Activated CD4-positive, alpha-beta T cell treated with anti-CD3 and anti-CD28 coated beads, Interleukin-2, amount 10 ng/mL, durations not matched to agents 24 days and 14 days (primary cell): ENCODE measurements around the gene ANKHD1. TPM values are rescaled to one million over a fixed set of nuclear protein-coding genes. Genes with fewer than 3 reads are reported as not detected.
"Not testable (repeated sequence)": the region's sequence is repeated elsewhere in the genome, so short reads cannot be mapped to it uniquely, and the experiment has no call there.

Experiments
- DNase-seq: peaks from one replicate; pipeline ENCODE4 v3.0.0; 2022
- H3K27ac Mint-ChIP-seq: one replicate; pipeline ENCODE4 v1.8.0; 2022; ENCODE audit warnings: mild to moderate bottlenecking, mixed read lengths
- H3K27me3 Mint-ChIP-seq: one replicate; pipeline ENCODE4 v1.8.0; 2022; ENCODE audit warnings: mixed read lengths
- H3K36me3 Mint-ChIP-seq: one replicate; pipeline ENCODE4 v1.8.0; 2022; ENCODE audit warnings: low read depth, mild to moderate bottlenecking, mixed read lengths
- H3K4me1 Mint-ChIP-seq: one replicate; pipeline ENCODE4 v1.8.0; 2021; ENCODE audit warnings: mixed read lengths
- H3K4me3 Mint-ChIP-seq: one replicate; pipeline ENCODE4 v1.8.0; 2022; ENCODE audit warnings: mild to moderate bottlenecking, moderate library complexity, mixed read lengths
- H3K9me3 Mint-ChIP-seq: one replicate; pipeline ENCODE4 v1.8.0; 2021; ENCODE audit warnings: mixed read lengths
- intact Hi-C: fragments of 100-400 bp; cut with micrococcal nuclease; formaldehyde crosslinking; loops from one replicate; pipeline ENCODE4 v1.15.1; 2023
- total RNA-seq: library from RNA; stranded (reverse); gene quantifications from 2 replicates; pipeline ENCODE4 v1.2.3, GENCODE V29; 2022

The ANKHD1 gene
- total RNA-seq, 1 donor from 2014 or later, result 118 TPM

GRCh38 chr5:140483055-140483454, 81.4 kb downstream of the ANKHD1 start:
- no peaks in the 10 kb centered on the region for H3K27me3 Mint-ChIP-seq
- no peaks in the 10 kb centered on the region for H3K9me3 Mint-ChIP-seq
- H3K4me1 Mint-ChIP-seq, result no peaks in the 10 kb centered on the region
- H3K36me3 Mint-ChIP-seq, result peaks cover 20% of the 10 kb centered on the region
- no peak overlapping the region for H3K4me3 Mint-ChIP-seq
- no peak for DNase-seq
- intact Hi-C loops, result no loop called here
- no peak overlapping the region for H3K27ac Mint-ChIP-seq

- H3K36me3 Mint-ChIP-seq, result peaks cover 25% of the 10 kb centered on the region
- DNase-seq, H3K27me3 Mint-ChIP-seq, intact Hi-C loops, H3K27ac Mint-ChIP-seq, H3K4me3 Mint-ChIP-seq, H3K9me3 Mint-ChIP-seq, H3K4me1 Mint-ChIP-seq: not testable (repeated sequence)
Measured at GRCh38 chr5:140488141-140488540, 86.5 kb downstream of the ANKHD1 start.

- no peaks in the 10 kb centered on the region for H3K9me3 Mint-ChIP-seq
- H3K4me3 Mint-ChIP-seq, result no peak overlapping the region
- intact Hi-C loops, result no loop called here
- no peak for DNase-seq
- no peaks in the 10 kb centered on the region for H3K4me1 Mint-ChIP-seq
- no peak overlapping the region for H3K27ac Mint-ChIP-seq
- no peaks in the 10 kb centered on the region for H3K27me3 Mint-ChIP-seq
- peaks cover 29% of the 10 kb centered on the region for H3K36me3 Mint-ChIP-seq
Measured at GRCh38 chr5:140488914-140489313, 87.3 kb downstream of the ANKHD1 start.

GRCh38 chr5:140497897-140498296, 96.3 kb downstream of the ANKHD1 start:
- intact Hi-C loops, result no loop called here
- Mint-ChIP-seq H3K27ac (no peak overlapping the region), H3K36me3 (peaks cover 29% of the 10 kb centered on the region), H3K4me3 (no peak overlapping the region), H3K4me1 (peaks cover 2% of the 10 kb centered on the region), H3K9me3 (no peaks in the 10 kb centered on the region), H3K27me3 (no peaks in the 10 kb centered on the region)
- no peak for DNase-seq

GRCh38 chr5:140498591-140498990, 97.0 kb downstream of the ANKHD1 start:
- DNase-seq, result no peak
- Mint-ChIP-seq H3K4me3 (no peak overlapping the region), H3K9me3 (no peaks in the 10 kb centered on the region), H3K27me3 (no peaks in the 10 kb centered on the region), H3K36me3 (peaks cover 25% of the 10 kb centered on the region), H3K27ac (no peak overlapping the region), H3K4me1 (peaks cover 2% of the 10 kb centered on the region)
- intact Hi-C loops, result no loop called here

GRCh38 chr5:140502834-140503233, 101.2 kb downstream of the ANKHD1 start:
- Mint-ChIP-seq H3K27ac (no peak overlapping the region), H3K4me1 (peaks cover 2% of the 10 kb centered on the region), H3K4me3 (no peak overlapping the region), H3K27me3 (no peaks in the 10 kb centered on the region), H3K9me3 (no peaks in the 10 kb centered on the region), H3K36me3 (peaks cover 26% of the 10 kb centered on the region)
- DNase-seq, result no peak
- intact Hi-C loops, result no loop called here

GRCh38 chr5:140509898-140510297, 108.3 kb downstream of the ANKHD1 start:
- no peak overlapping the region for H3K27ac Mint-ChIP-seq
- H3K36me3 Mint-ChIP-seq, result peaks cover 63% of the 10 kb centered on the region
- DNase-seq, result no peak
- no peaks in the 10 kb centered on the region for H3K4me1 Mint-ChIP-seq
- intact Hi-C loops, result no loop called here
- no peak overlapping the region for H3K4me3 Mint-ChIP-seq
- no peaks in the 10 kb centered on the region for H3K9me3 Mint-ChIP-seq
- no peaks in the 10 kb centered on the region for H3K27me3 Mint-ChIP-seq

GRCh38 chr5:140513124-140513523, 111.5 kb downstream of the ANKHD1 start:
- H3K9me3 Mint-ChIP-seq, result no peaks in the 10 kb centered on the region
- H3K36me3 Mint-ChIP-seq, result peaks cover 61% of the 10 kb centered on the region
- intact Hi-C loops, result no loop called here
- DNase-seq, result no peak
- no peaks in the 10 kb centered on the region for H3K4me1 Mint-ChIP-seq
- no peaks in the 10 kb centered on the region for H3K27me3 Mint-ChIP-seq
- H3K4me3 Mint-ChIP-seq, result no peak overlapping the region
- H3K27ac Mint-ChIP-seq, result no peak overlapping the region

- peaks cover 37% of the 10 kb centered on the region for H3K36me3 Mint-ChIP-seq
Measured at GRCh38 chr5:140524003-140524402, 122.4 kb downstream of the ANKHD1 start.

GRCh38 chr5:140540227-140540626, 138.6 kb downstream of the ANKHD1 start:
- Mint-ChIP-seq H3K36me3 (peaks cover 69% of the 10 kb centered on the region), H3K4me3 (no peak overlapping the region), H3K27ac (no peak overlapping the region), H3K9me3 (no peaks in the 10 kb centered on the region), H3K27me3 (no peaks in the 10 kb centered on the region), H3K4me1 (peaks cover under 1% of the 10 kb centered on the region)
- no peak for DNase-seq
- intact Hi-C loops, result no loop called here

More at GRCh38 chr5:140524003-140524402, 122.4 kb downstream of the ANKHD1 start:
- Mint-ChIP-seq H3K4me1 (no peaks in the 10 kb centered on the region), H3K4me3 (no peak overlapping the region), H3K27ac (no peak overlapping the region), H3K27me3 (no peaks in the 10 kb centered on the region), H3K9me3 (no peaks in the 10 kb centered on the region)
- intact Hi-C loops, result no loop called here
- no peak for DNase-seq

- peaks cover 59% of the 10 kb centered on the region for H3K36me3 Mint-ChIP-seq
- peaks cover 7% of the 10 kb centered on the region for H3K4me1 Mint-ChIP-seq
- no peak overlapping the region for H3K4me3 Mint-ChIP-seq
- peak; percentile 44 for DNase-seq
- H3K27me3 Mint-ChIP-seq, result no peaks in the 10 kb centered on the region
- intact Hi-C loops, result no loop called here
- no peaks in the 10 kb centered on the region for H3K9me3 Mint-ChIP-seq
- no peak overlapping the region for H3K27ac Mint-ChIP-seq
Measured at GRCh38 chr5:140542972-140543371, 141.3 kb downstream of the ANKHD1 start.

GRCh38 chr5:140544986-140545385, 143.4 kb downstream of the ANKHD1 start:
- peaks cover 56% of the 10 kb centered on the region for H3K36me3 Mint-ChIP-seq
- peaks cover 16% of the 10 kb centered on the region for H3K4me1 Mint-ChIP-seq
- H3K27me3 Mint-ChIP-seq, result no peaks in the 10 kb centered on the region
- no peak overlapping the region for H3K4me3 Mint-ChIP-seq
- intact Hi-C loops, result no loop called here
- no peaks in the 10 kb centered on the region for H3K9me3 Mint-ChIP-seq
- DNase-seq, result peak; percentile 52
- no peak overlapping the region for H3K27ac Mint-ChIP-seq

- no peaks in the 10 kb centered on the region for H3K9me3 Mint-ChIP-seq
- H3K27ac Mint-ChIP-seq, result no peak overlapping the region
- H3K27me3 Mint-ChIP-seq, result no peaks in the 10 kb centered on the region
- DNase-seq, result peak; percentile 43
- no peak overlapping the region for H3K4me3 Mint-ChIP-seq
- H3K4me1 Mint-ChIP-seq, result peaks cover 19% of the 10 kb centered on the region
- H3K36me3 Mint-ChIP-seq, result peaks cover 57% of the 10 kb centered on the region
- intact Hi-C loops, result no loop called here
Measured at GRCh38 chr5:140545606-140546005, 144.0 kb downstream of the ANKHD1 start.

- Mint-ChIP-seq H3K4me1 (peaks cover 26% of the 10 kb centered on the region), H3K27me3 (no peaks in the 10 kb centered on the region), H3K36me3 (peaks cover 54% of the 10 kb centered on the region)
Measured at GRCh38 chr5:140546851-140547507, 145.3 kb downstream of the ANKHD1 start.

More at GRCh38 chr5:140546851-140547507, 145.3 kb downstream of the ANKHD1 start:
- H3K4me3 Mint-ChIP-seq, result peak overlapping the region; percentile 82
- DNase-seq, result no peak
- peak overlapping the region; percentile 89 for H3K27ac Mint-ChIP-seq
- intact Hi-C loops, result loop anchor here (1.0 kb wide), 2 partner anchors 10 to 17 kb away; partner anchors contain the start of genes APBB3, SLC35A4 and SRA1
- H3K9me3 Mint-ChIP-seq, result no peaks in the 10 kb centered on the region
